Stimulated activated CD4-positive, alpha-beta T cell treated with anti-CD3 and anti-CD28 coated beads, Interleukin-12 subunit alpha, Interleukin-12 subunit beta, amount 100 ng/mL, for 48 hours (primary cell): Measurements from ENCODE around the gene GHR.

Source experiments
- DNase-seq, 3 donors: peaks; one replicate each; pipeline ENCODE4 v3.0.0-alpha.2; 2020; ENCODE audit warnings: low read depth in 2 of 3, low spot score in 1 of 3

The GHR gene

DNA sequence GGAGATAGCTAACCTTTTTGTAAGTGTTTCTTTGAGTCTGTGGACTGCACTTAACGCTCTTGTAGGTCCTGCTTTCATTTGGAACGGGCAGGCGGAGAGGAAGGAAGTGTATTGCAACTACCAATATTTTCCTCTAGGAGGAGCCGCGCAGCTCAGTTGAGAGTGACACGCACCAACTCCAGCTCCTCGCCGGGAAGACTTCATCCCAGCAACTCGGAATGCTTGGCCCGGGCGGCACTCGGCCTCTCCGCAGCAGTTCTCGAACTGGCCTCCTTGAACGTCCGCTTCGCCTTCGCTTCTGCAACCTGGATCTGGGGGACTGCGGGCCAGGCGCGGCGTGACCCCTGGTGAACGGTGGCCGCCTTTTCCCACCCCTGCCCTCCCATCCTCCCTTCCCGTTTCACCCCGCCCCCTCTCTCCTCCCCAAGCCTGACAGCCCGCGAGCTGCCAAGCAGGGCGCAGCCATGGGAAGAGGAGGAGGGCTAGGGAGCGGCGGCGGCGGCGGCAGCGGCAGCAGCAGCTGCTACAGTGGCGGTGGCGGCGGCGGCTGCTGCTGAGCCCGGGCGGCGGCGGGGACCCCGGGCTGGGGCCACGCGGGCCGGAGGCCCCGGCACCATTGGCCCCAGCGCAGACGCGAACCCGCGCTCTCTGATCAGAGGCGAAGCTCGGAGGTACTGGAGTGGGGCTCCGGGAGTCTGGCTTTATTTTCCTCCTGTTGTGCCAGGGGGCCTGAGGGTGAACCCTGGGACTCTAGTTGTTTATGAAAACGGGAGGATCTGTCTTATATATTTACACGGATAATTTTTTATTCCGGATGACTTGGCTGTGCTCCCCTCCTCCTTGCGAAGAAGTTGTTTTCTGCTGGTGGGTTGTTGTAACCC is at the start of gene GHR:
GHR (plus strand) TSS at position 155 of the 881 bp plus-strand sequence. CDS start 142,436 bp downstream, outside the sequence.
- peak in 1 of 3 donors; percentile 5 for DNase-seq

DNA sequence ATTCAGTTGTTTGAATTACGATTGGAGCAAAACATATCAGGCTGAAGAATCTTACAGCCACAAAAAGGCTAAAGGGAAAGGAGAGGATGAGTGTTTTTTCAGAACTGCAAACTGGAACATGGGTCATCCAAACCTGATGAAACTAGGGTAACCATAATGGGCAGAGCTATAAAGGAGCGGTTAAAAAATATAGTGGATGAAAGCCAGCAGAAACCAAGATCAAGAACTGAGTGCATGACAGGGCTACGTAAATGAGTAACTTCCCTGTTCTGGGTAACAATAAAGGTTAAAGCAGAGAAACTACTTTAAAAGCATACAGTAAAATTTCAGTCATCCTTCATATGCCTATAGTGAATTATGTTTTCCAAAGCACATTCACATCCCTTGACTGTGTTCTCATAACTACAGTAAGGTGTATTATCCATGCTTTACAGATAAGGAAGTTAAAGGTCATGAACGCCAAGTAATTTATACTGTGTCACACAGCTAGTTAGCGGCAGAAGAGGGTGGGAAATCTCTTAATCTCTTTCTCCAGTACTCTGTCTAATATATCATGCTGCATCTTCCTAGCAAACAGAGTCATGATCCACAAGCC is 48.5 kb upstream of the GHR start:
- no peak for DNase-seq

DNA sequence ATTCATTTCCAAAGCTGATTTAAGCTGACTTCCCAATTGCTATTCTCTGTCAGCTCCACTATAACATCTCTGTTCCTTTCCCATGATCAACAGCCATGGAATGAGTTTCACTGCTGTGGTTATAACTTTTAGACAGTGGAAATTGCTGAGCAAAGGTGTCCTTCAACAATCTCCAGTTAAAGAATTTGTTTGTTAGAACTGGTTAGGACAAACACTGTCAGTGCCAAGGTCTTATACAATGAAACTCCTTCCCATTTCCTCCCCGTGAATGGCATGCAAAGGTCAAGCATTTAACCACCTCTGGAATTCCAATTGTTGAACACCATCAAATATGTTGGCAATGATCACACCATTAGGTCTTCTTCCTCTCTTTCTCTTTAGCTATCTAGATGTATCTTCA is 45.7 kb upstream of the GHR start:
- DNase-seq, result no peak

- DNase-seq, result no peak
Observed at GRCh38 chr5:42381973-42382372, 41.3 kb upstream of the GHR start.

GRCh38 chr5:42387563-42387962 is 35.7 kb upstream of the GHR start:
- no peak for DNase-seq

GRCh38 chr5:42390115-42390514 is 33.1 kb upstream of the GHR start:
- no peak for DNase-seq

- no peak for DNase-seq
Observed at GRCh38 chr5:42392917-42393316, 30.3 kb upstream of the GHR start.

DNA sequence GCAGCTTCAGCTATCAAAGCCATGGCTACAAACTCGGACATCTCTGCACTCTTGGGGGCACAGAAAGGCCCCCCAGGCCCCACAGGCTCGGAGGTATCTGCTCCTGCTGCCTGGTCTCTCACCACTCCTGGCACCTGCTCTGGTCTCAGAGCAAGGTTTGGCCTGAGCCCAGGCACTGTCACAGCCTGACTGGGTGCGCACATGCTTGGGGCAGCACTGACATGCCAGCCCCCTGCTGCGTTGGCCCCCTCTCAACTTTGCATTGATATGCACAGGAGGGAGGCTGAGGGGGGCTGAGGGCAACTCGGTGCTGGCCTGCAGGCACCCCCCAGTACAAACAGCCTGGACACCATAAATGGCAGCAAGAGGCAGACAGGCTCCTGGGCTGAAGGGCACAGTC is 27.1 kb upstream of the GHR start:
- no peak for DNase-seq

GRCh38 chr5:42397267-42397666 is 26.0 kb upstream of the GHR start:
- no peak for DNase-seq

- DNase-seq, result no peak
Observed at GRCh38 chr5:42399702-42400101, 23.5 kb upstream of the GHR start.

GRCh38 chr5:42400474-42400873 is 22.8 kb upstream of the GHR start:
- DNase-seq, result no peak

- DNase-seq, result no peak
Observed at GRCh38 chr5:42403236-42403635, 20.0 kb upstream of the GHR start.

- DNase-seq, result no peak
Observed at GRCh38 chr5:42404366-42404765, 18.9 kb upstream of the GHR start.

DNA sequence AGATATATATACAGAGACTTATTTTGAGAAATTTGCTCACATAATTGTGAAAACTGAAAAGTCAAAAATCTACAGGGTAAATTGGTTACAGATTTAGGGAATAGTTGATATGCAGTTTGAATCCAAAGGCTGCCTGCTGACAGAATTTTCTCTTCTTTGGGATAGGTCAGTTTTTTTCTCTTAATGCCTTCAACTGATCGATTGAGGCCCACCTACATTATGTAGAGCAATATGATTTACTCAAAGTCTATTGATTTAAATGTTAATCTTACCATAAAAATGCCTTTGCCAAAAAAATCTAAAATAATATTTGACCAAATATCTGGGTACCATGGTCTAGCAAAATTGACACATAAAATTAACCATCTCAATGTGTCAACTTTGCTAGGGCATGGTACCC is 3.9 kb upstream of the GHR start:
- no peak for DNase-seq

- no peak for DNase-seq
Observed at GRCh38 chr5:42422656-42423280, 471 bp upstream of the GHR start.

DNA sequence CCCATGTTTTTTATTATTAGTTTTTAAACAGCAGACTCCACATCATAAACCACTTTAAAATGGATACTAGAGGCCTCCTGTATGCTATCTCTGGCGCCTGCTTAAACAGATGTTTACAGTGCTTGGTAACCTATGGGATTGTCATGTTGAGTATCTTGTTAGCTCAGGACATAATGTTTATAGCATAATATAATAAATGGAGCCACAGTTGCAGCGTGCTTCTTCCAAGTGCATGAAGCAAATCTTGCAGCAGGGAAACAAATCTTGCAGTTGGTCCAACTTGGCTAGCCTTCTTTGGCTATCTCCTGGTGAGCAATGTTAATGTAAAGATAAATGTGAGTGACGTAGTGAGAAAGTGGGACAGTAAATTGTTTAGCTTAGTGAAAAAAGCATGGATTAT is 2.8 kb downstream of the GHR start:
- DNase-seq, result no peak

DNA sequence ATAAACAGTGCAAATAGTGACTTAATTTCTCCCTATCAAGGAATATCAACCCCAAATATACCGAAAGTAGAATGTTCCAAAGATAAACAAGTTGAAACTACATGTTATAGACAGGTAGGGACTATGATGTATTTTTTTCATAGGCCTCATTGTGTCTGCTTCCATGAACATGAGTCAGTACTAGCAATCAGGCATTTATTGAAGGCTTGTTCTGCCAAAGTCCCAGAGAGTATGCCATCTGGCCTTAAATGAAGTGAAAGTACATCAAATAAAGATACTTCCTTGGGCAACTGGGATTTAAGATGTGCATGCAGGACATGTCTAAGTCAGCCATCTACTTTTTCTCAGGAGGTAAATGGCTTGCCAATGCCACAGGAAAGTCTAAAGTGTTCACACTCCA is 6.5 kb downstream of the GHR start:
- no peak for DNase-seq

DNA sequence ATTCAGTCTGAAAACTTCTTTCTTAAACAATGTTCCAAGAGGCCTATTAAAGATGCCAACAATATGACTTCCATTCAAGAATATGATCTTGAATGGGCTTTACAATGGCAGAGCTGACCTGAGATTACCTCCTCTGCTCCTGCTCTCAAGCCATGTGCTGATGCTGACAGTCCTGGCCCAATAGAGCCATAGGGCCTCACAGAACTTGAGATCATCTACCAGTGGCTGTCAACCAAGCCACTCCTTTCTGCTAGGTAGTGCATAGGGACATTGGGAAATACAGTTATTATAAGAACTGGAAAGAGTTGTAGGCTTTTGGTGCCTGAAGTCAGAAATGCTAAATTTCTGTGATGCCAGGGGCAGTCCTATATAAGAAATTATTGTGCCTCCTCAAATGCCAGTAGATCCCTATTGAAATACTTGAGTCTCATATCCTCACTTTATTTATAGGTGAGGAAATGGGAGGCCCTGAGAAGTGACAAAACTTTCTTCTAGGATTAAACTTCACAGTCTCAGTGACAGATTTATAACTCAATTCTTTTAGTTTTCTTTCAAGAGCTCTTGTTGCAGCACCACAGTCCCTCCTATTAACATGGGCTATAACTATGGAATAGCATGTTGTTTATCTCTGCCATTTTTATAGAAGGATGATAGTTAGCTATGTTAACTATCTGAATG is 10.9 kb downstream of the GHR start:
- DNase-seq, result no peak

DNA sequence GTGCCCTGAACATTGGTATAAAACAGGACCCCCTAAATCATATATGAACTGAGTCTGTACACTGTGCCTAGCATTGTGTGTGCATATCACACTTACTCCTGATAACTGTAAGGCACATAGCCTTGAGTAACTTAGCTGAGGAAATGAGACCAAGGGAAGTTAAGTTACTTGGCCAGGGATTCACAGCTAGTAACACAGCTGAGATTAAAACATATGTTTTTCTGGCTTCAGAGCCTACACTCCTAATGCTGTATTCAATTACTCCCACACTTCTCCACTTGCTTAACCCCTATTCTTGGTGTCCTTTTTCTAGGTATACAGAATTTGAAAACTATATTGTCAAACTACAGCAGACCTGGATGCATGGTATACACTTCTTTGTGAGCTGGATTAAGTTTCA is 12.8 kb downstream of the GHR start:
- no peak for DNase-seq

DNA sequence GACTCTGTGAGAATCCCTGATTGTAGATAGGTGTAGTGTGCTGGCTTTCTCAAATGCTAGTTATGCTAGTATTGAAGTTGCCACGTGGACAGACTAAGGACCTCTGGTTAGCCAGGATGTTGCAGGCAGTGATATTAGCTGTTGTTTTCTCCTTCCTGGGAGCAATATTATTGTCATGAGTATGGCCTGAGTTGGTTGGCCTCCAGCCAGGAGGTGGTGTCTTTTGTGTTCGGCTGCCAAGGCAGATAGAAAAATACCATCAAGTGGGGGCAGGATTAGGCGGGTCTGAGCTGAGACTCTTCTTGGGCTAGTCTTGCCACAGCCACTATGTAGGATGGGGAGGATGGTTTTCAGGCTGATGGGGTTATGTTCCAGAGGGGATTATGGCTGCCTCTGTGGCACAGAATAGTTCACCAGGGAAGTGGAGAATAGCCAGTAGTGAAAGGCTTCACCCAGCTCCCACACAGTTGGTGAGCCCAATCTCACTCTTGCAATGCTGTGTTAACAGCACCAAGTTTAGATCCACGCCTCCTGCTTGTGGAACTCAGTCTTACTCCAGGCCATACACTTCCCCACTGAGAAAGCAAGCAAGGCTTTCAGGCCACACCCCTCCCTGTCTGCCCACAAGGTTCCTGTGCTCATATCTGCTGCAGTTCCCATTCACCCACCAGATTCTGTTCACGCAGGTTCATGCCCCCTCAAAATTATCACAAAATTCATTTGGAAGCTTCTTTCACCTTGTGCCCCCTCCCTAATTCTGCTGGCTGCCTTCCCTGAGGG is 31.2 kb downstream of the GHR start:
- DNase-seq, result no peak

GRCh38 chr5:42461033-42461432 is 37.8 kb downstream of the GHR start:
- no peak for DNase-seq
